ENCODE data around the gene TMEM179B.

DNA sequence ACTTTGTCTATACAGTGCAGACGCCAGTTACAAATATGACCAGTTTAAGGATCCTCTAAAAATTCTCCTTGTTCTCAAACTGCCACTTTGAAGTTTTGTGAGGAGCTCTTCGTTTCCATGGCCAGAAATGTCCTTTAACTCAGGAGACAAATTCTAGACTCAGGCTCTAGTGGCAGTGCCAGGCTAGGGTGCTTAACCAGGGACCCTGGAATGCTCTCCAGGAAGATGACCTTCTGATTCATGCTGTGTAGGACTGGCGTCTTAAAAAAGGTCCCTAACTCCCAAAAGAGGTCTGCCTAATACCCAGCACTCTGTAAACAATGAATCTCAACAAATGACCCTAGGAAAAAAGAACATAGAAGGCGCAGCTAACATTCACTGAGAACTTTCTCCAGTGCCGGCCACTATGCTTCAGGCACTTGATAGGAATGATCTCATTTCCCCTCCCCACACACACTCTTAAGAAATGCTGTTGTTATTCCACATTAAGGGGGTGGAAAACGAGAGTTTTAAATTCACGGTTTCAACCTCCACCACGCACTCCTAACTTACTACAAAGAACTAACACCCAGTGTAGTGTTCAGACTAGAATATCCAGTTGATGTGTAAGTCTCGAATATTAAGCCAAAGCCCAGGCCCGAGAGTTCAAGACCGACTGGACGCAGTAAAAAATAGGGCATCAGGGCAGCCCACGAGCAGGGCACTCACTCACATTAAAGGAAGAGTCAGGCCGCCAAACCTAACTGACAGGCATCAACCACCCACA, 17.3 kb downstream of the TMEM179B start:
- no peak for TF ChIP-seq POLR2AphosphoS5 (IDR thresholded peaks at IDR 0.05)
- no peak for TF ChIP-seq CTCF (IDR thresholded peaks at IDR 0.05)

Data from transverse colon (tissue), 4 donors.